Muscle of leg (tissue), 11 donors: ENCODE measurements around the gene MAP2K1. TPM values are rescaled to one million over a fixed set of nuclear protein-coding genes. Genes with fewer than 3 reads are reported as not detected.
A peak's percentile ranks its signal among the peaks of the same experiment; 100 is the strongest.

Experiments used
- DNase-seq: peaks from one replicate; pipeline ENCODE4 v3.0.0; 2013
- H3K27ac ChIP-seq: one replicate; pipeline ENCODE4 v1.5.1; 2013; ENCODE audit warnings: mild to moderate bottlenecking, low read length, control low read depth
- H3K27me3 ChIP-seq: one replicate; pipeline ENCODE4 v1.6.1; 2013; ENCODE audit warnings: low read length; ENCODE audit not compliant: control insufficient read depth, insufficient read depth
- H3K36me3 ChIP-seq: one replicate; pipeline ENCODE4 v1.6.1; 2013; ENCODE audit warnings: low read length; ENCODE audit not compliant: control insufficient read depth, insufficient read depth
- H3K4me1 ChIP-seq: one replicate; pipeline ENCODE4 v1.6.1; 2013; ENCODE audit warnings: low read length; ENCODE audit not compliant: control insufficient read depth, insufficient read depth
- H3K4me3 ChIP-seq: one replicate; pipeline ENCODE4 v1.5.1; 2013; ENCODE audit warnings: low read length, control low read depth
- H3K9me3 ChIP-seq: replicated peaks from 2 replicates; pipeline ENCODE4 v1.6.1; 2013; ENCODE audit warnings: low read depth, low read length; ENCODE audit not compliant: control insufficient read depth
- WGBS: methylation state at CpG from one replicate; pipeline ENCODE4 v1.1.5; 2013; ENCODE audit warnings: missing lambda C conversion rate; ENCODE audit not compliant: insufficient coverage; 5-methylcytosine and 5-hydroxymethylcytosine counted together
- polyA plus RNA-seq, 8 donors: library from polyadenylated mRNA; unstranded; fragments of 120-200 nt; gene quantifications; one replicate each; pipeline versions ENCODE4 v1.2.1 to v1.2.3, GENCODE V29; 2013; ENCODE audit warnings: inconsistent platforms in 1 of 8, low replicate concordance in 1 of 8; ENCODE audit not compliant: insufficient read length in 8 of 8, insufficient read depth in 1 of 8
- total RNA-seq: library from RNA; stranded (reverse); fragments of 120-200 nt; gene quantifications from one replicate; pipeline ENCODE4 v1.2.4, GENCODE V29; 2013

MAP2K1 gene
- total and polyA plus RNA-seq, 9 donors, result 50.4 to 138 (median 118) TPM

DNA sequence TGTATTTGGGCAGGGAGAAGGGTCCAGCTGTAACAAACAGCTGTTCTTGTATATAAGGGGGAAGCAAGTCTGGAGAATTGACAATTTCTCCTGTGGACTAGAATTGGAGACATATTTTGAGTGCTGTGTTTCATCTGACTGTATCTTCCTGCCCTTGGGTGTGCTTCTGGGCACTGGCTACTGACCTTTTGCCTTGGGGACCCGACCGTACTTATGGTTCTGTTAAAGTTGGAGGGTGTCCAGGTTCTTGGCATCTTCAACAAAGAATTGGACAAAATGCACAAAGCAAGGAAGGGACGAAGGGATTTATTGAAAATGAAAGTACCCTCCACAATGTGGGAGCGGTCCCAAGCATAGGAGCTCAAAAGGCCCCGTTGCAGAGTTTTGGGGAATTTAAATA is 31.0 kb downstream of the MAP2K1 start:
- Histone ChIP-seq H3K4me3 (peak overlapping the region; percentile 28), H3K27me3 (no peaks in the 10 kb centered on the region), H3K27ac (peak overlapping the region; percentile 84), H3K36me3 (no peaks in the 10 kb centered on the region), H3K9me3 (peaks cover 3% of the 10 kb centered on the region), H3K4me1 (peaks cover 15% of the 10 kb centered on the region)
- DNase-seq, result peak; percentile 56
- WGBS, result 0% methylated on average over 2 of the region's 5 CpGs

DNA sequence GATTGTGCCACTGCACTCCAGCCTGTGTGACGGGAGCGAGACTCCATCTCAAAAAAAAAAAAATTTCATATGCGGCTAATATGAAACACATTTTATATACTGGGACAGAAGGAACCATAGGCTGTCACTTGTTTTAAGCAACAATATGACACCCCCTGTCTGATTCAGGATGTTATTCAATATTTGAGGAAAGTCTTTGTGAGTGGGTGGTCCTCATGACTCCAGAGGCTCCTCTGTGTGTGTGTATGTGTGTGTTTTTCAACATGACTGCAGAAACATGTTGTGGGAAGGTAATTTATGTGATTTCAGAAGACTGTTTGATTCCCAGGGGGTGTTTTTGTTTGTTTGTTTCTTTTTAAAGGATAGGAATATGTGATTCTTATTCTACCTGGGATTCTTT is 32.8 kb downstream of the MAP2K1 start:
- DNase-seq, result no peak
- WGBS, result no CpG with 5 or more reads among the region's 3 CpGs
- Histone ChIP-seq H3K27ac (no peak overlapping the region), H3K36me3 (no peaks in the 10 kb centered on the region), H3K9me3 (no peaks in the 10 kb centered on the region), H3K27me3 (no peaks in the 10 kb centered on the region), H3K4me3 (no peak overlapping the region), H3K4me1 (peaks cover 15% of the 10 kb centered on the region)

DNA sequence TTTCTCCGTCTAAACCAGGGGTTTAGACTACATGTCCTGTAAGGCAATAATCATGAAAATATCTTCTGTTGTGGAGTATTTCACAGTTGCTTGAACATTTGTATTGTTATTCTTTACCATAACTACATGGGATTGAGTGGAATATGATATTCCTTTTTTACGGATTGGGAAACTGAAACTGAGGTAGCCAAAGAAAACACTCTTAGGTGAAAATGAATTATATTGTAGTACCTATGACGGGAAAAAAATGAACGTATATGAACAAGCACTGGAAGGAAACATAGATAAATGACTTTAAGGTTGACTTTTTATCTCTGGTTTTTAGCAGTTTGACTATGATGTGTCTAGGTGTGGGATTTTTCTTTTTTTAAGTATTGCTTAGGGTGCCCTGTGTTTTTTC is 35.6 kb downstream of the MAP2K1 start:
- 93% methylated on average over 3 of the region's 4 CpGs for WGBS
- no peaks in the 10 kb centered on the region for H3K27me3 ChIP-seq
- H3K27ac ChIP-seq, result no peak overlapping the region
- H3K4me3 ChIP-seq, result no peak overlapping the region
- no peaks in the 10 kb centered on the region for H3K9me3 ChIP-seq
- H3K4me1 ChIP-seq, result peaks cover 9% of the 10 kb centered on the region
- DNase-seq, result no peak
- H3K36me3 ChIP-seq, result no peaks in the 10 kb centered on the region

DNA sequence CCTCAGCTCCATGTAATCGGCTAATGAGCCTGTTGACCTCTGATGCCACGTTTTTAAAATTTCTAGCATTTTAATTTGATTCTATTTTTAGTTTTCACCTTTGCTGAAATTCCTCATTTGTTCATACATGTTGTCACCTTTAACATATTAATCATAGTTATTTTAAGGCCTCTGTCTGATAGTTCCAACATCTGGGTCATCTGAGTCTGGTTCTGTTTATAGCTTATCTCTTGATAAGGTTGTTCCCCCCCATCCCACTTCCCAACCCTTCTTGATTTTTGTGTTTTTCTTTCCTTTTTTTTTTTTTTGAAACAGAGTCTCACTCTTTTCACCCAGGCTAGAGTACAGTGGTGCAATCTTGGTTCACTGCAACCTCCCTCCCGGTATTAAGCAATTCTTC is 36.4 kb downstream of the MAP2K1 start:
- Histone ChIP-seq H3K9me3 (no peaks in the 10 kb centered on the region), H3K27me3 (no peaks in the 10 kb centered on the region), H3K4me3 (no peak overlapping the region), H3K4me1 (peaks cover under 1% of the 10 kb centered on the region), H3K27ac (no peak overlapping the region), H3K36me3 (no peaks in the 10 kb centered on the region)
- DNase-seq, result no peak
- 83% methylated on average over 2 of the region's 3 CpGs for WGBS

DNA sequence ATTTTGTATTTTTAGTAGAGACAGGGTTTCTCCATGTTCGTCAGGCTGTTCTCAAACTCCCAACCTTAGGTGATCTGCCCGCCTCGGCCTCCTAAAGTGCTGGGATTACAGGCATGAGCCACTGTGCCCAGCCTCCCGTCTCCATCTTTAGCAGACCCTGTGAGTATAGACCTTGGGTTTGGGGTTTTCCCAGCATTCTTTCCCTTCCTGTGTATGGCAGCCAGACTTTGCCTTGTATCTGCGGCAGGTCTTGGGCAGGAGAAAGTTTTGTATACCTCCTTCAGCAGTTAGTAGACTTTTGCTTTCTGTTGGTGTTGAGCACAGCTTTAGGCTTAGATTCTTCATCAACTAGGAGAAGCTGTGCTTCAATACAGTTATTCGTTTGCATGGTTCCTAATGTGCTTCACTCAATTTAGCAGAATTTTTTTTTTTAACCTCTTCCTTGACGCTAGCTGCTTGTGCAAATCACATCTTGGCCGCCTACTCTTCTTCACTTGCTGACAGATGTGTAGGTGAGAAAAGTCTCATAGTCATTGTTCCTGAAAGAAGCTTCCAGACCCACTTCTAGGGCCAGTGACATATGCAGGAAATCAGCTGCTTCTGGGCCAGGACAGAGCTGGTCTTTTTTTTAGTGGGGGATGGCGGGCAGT is 38.4 kb downstream of the MAP2K1 start:
- no peak overlapping the region for H3K4me3 ChIP-seq
- no peaks in the 10 kb centered on the region for H3K4me1 ChIP-seq
- H3K36me3 ChIP-seq, result no peaks in the 10 kb centered on the region
- H3K9me3 ChIP-seq, result no peaks in the 10 kb centered on the region
- no peak for DNase-seq
- H3K27me3 ChIP-seq, result no peaks in the 10 kb centered on the region
- no peak overlapping the region for H3K27ac ChIP-seq
- WGBS, result 95% methylated on average over 4 of the region's 9 CpGs

DNA sequence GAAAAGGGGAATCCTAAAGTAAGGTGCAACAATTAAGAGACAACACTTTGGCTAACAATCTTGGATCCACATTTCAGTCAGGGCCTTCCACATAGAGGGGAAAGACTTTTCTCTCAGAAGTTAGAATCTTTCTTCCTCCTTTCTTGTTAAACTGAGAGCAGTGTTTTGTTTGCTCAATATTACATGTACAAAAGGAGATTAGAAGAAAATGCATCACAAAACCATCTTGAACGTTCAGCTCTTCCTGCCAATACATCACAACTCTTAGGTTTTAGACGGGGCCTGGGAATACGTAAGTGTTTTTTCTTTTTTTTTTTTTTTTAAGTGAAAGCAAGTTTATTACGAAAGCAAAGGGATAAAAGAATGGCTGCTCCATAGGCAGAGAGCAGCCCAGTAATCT is 39.1 kb downstream of the MAP2K1 start:
- Histone ChIP-seq H3K27ac (no peak overlapping the region), H3K27me3 (no peaks in the 10 kb centered on the region)
- DNase-seq, result no peak

DNA sequence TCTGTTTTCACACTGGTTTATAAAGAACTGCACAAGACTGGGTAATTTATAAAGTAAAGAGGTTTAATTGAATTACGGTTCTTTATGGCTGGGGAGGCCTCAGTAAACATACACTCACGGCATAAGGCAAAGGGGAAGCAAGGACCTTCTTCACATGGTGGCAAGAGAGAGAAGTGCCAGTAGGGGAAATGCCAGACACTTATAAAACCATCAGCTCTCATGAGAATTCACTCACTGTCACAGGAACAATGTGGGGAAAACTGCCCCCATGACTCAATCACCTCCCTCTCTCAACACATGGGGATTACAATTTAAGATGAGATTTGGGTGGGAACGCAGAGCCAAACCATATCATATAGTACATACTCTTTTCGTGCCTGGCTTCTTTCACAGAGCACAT is 42.4 kb downstream of the MAP2K1 start:
- no peaks in the 10 kb centered on the region for H3K9me3 ChIP-seq
- H3K4me1 ChIP-seq, result peaks cover 3% of the 10 kb centered on the region
- no peaks in the 10 kb centered on the region for H3K36me3 ChIP-seq
- no CpG with 5 or more reads among the region's 4 CpGs for WGBS
- no peak for DNase-seq
- no peak overlapping the region for H3K4me3 ChIP-seq
- no peaks in the 10 kb centered on the region for H3K27me3 ChIP-seq
- no peak overlapping the region for H3K27ac ChIP-seq

More for the DNA sequence above, 39.1 kb downstream of the MAP2K1 start:
- no CpG with 5 or more reads among the region's 4 CpGs for WGBS
- H3K4me3 ChIP-seq, result no peak overlapping the region
- H3K4me1 ChIP-seq, result peaks cover 3% of the 10 kb centered on the region
- H3K9me3 ChIP-seq, result no peaks in the 10 kb centered on the region
- H3K36me3 ChIP-seq, result no peaks in the 10 kb centered on the region

DNA sequence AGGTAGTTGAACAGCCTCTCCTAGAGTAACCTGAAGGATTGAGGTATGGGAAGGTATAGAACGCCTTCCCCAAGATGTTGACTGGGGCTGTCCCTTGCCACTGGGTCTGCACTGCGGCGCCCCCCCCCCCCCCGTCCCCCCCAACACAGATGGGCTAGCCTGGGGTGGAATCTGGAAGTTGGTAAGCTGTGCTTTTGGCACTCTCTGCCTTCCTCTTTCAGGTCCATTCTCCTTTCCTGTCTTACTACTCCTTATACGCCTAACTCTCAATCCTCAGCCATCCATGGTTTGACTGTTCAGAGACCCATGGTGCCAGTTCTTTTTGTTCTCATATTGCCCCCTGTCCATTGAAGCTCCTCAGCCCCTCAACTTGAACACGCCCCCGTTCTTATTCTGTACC is 42.8 kb downstream of the MAP2K1 start:
- H3K9me3 ChIP-seq, result no peaks in the 10 kb centered on the region
- no peak for DNase-seq
- 94% methylated on average over 3 of the region's 7 CpGs for WGBS
- H3K27me3 ChIP-seq, result no peaks in the 10 kb centered on the region
- no peaks in the 10 kb centered on the region for H3K36me3 ChIP-seq
- peaks cover 3% of the 10 kb centered on the region for H3K4me1 ChIP-seq
- H3K27ac ChIP-seq, result no peak overlapping the region
- H3K4me3 ChIP-seq, result no peak overlapping the region

DNA sequence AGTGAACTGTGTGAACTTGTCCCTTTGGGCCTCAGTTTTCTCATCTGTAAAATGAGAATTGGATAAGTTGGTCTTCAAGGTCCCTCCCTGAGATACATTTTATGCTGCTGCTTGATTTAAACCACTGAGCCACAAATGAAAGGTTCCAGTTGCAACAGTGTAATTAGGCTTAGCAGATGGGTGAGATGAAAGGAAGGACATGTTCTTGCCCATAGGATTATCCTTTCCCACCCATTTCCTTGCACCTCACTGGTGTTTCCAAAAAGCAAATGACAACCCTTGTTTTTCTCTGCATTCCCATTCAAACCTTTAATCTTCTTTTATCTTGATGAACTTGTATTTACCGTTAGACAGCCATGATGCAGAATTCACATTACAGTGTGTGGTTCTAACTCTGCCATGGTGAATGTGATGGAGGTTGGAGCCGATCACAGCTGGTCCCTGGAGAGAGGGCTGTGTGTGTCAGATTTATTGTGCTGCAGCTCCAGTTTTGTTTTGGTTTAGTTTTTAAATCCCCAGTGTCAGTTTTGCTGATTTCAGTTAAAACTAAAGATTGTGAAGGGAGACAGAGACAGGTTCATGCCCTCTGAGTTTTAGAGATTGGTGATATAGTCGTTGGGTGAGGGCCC is 44.0 kb downstream of the MAP2K1 start:
- H3K27me3 ChIP-seq, result no peaks in the 10 kb centered on the region
- 10% methylated on average over 1 of the region's 3 CpGs for whole genome bisulfite sequencing

DNA sequence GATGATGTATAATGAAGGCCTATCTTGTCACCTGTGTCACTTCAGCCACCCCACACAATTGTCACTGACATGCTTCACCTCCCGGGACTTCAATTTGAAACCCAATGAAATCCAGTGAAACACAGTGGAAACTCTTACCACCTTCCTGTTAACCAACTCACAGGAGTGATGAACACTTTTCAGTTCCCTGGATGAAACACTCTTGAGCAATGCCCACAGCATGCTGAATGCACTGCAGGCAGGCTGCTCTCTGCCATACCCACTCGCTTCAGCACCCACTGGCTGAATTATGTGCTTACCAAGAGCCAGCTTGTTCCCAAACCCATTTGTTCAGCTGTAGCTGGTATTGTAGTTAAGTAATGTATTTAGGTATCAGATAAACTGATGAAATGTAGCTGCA is 47.0 kb downstream of the MAP2K1 start:
- Histone ChIP-seq H3K4me1 (peaks cover 3% of the 10 kb centered on the region), H3K36me3 (peaks cover 32% of the 10 kb centered on the region), H3K27ac (no peak overlapping the region), H3K4me3 (no peak overlapping the region), H3K9me3 (no peaks in the 10 kb centered on the region), H3K27me3 (no peaks in the 10 kb centered on the region)
- DNase-seq, result no peak
- WGBS, result 63% methylated on average over 1 of the region's 2 CpGs

More for the DNA sequence above, 44.0 kb downstream of the MAP2K1 start:
- DNase-seq, result no peak
- peaks cover 3% of the 10 kb centered on the region for H3K4me1 ChIP-seq
- peaks cover 6% of the 10 kb centered on the region for H3K36me3 ChIP-seq
- H3K9me3 ChIP-seq, result no peaks in the 10 kb centered on the region
- H3K4me3 ChIP-seq, result no peak overlapping the region
- no peak overlapping the region for H3K27ac ChIP-seq
